Muscle layer of colon (tissue), 2 donors: ENCODE data around the gene SOAT1.
"Not testable (repeated sequence)": the region's sequence is repeated elsewhere in the genome, so short reads cannot be mapped to it uniquely, and the experiment has no call there.

Experiments used
- H3K27ac ChIP-seq: one replicate; pipeline ENCODE4 v1.7.0; 2013; ENCODE audit warnings: low read depth, mild to moderate bottlenecking, low read length, moderate library complexity
- H3K27me3 ChIP-seq, 2 donors: one replicate each; pipeline ENCODE4 v1.7.0; 2013; ENCODE audit warnings: low read length in 2 of 2, mild to moderate bottlenecking in 2 of 2; ENCODE audit not compliant: insufficient read depth in 2 of 2, control insufficient read depth in 1 of 2
- H3K36me3 ChIP-seq: one replicate; pipeline ENCODE4 v1.7.0; 2013; ENCODE audit warnings: mild to moderate bottlenecking, low read length; ENCODE audit not compliant: insufficient read depth
- H3K4me1 ChIP-seq: one replicate; pipeline ENCODE4 v1.7.0; 2013; ENCODE audit warnings: mild to moderate bottlenecking, low read length; ENCODE audit not compliant: insufficient read depth
- H3K4me3 ChIP-seq, 2 donors: one replicate each; pipeline ENCODE4 v1.7.0; 2013; ENCODE audit warnings: low read length in 2 of 2, low read depth in 1 of 2, mild to moderate bottlenecking in 1 of 2, moderate library complexity in 1 of 2
- H3K9ac ChIP-seq: one replicate; pipeline ENCODE4 v1.7.0; 2013; ENCODE audit warnings: low read length
- H3K9me3 ChIP-seq: one replicate; pipeline ENCODE4 v1.7.0; 2013; ENCODE audit warnings: mild to moderate bottlenecking, low read length
- donor health status: abdominal sarcoma.
- donor health status: Adenocarcinoma of cecum.

Gene SOAT1

GRCh38 chr1:179293340-179294327 lies at the start of gene SOAT1:
Gene SOAT1, plus strand, starts transcription at chr1:179293797. Its CDS starts 8,888 bp downstream, at chr1:179302685.
- Histone ChIP-seq H3K9ac (peak within 1 kb of the TSS; percentile 71), H3K4me1 (peaks cover 19% of the 10 kb centered on the region), H3K36me3 (no peaks in the 10 kb centered on the region), H3K27me3 (no peaks in the 10 kb centered on the region), H3K4me3 (peak within 1 kb of the TSS; percentile 80 to 93), H3K9me3 (no peaks in the 10 kb centered on the region), H3K27ac (peak within 1 kb of the TSS; percentile 94)

GRCh38 chr1:179245426-179245825 lies 48.2 kb upstream of the SOAT1 start:
- not testable (repeated sequence) for H3K4me1 ChIP-seq, H3K9ac ChIP-seq, H3K9me3 ChIP-seq, H3K27ac ChIP-seq, H3K4me3 ChIP-seq, H3K27me3 ChIP-seq, H3K36me3 ChIP-seq

- H3K9ac ChIP-seq = no peak overlapping the region
- H3K27ac ChIP-seq = no peak overlapping the region
- no peak overlapping the region for H3K4me3 ChIP-seq
- no peaks in the 10 kb centered on the region for H3K9me3 ChIP-seq
- no peaks in the 10 kb centered on the region for H3K36me3 ChIP-seq
- no peaks in the 10 kb centered on the region for H3K4me1 ChIP-seq
- no peaks in the 10 kb centered on the region for H3K27me3 ChIP-seq
Measured at GRCh38 chr1:179247923-179248322, 45.7 kb upstream of the SOAT1 start.

- Histone ChIP-seq H3K27ac (no peak overlapping the region), H3K27me3 (no peaks in the 10 kb centered on the region), H3K36me3 (no peaks in the 10 kb centered on the region), H3K9ac (no peak overlapping the region), H3K9me3 (no peaks in the 10 kb centered on the region), H3K4me1 (no peaks in the 10 kb centered on the region), H3K4me3 (no peak overlapping the region)
Measured at GRCh38 chr1:179251675-179252074, 41.9 kb upstream of the SOAT1 start.

GRCh38 chr1:179252606-179253005 lies 41.0 kb upstream of the SOAT1 start:
- Histone ChIP-seq H3K36me3 (no peaks in the 10 kb centered on the region), H3K27ac (no peak overlapping the region), H3K9ac (no peak overlapping the region), H3K4me1 (no peaks in the 10 kb centered on the region), H3K27me3 (no peaks in the 10 kb centered on the region), H3K9me3 (no peaks in the 10 kb centered on the region), H3K4me3 (no peak overlapping the region)

- H3K36me3 ChIP-seq = no peaks in the 10 kb centered on the region
- no peak overlapping the region for H3K9ac ChIP-seq
- H3K4me1 ChIP-seq = no peaks in the 10 kb centered on the region
- H3K9me3 ChIP-seq = no peaks in the 10 kb centered on the region
- H3K4me3 ChIP-seq = no peak overlapping the region
- H3K27ac ChIP-seq = no peak overlapping the region
- H3K27me3 ChIP-seq = no peaks in the 10 kb centered on the region
Measured at GRCh38 chr1:179253286-179253972, 40.2 kb upstream of the SOAT1 start.

- Histone ChIP-seq H3K36me3 (no peaks in the 10 kb centered on the region), H3K9ac (no peak overlapping the region), H3K4me1 (no peaks in the 10 kb centered on the region), H3K9me3 (no peaks in the 10 kb centered on the region), H3K27me3 (no peaks in the 10 kb centered on the region), H3K4me3 (no peak overlapping the region), H3K27ac (no peak overlapping the region)
Measured at GRCh38 chr1:179262183-179262582, 31.4 kb upstream of the SOAT1 start.

GRCh38 chr1:179263121-179263520 lies 30.5 kb upstream of the SOAT1 start:
- no peaks in the 10 kb centered on the region for H3K27me3 ChIP-seq
- no peak overlapping the region for H3K27ac ChIP-seq
- H3K36me3 ChIP-seq = no peaks in the 10 kb centered on the region

GRCh38 chr1:179264507-179264906 lies 29.1 kb upstream of the SOAT1 start:
- no peaks in the 10 kb centered on the region for H3K36me3 ChIP-seq
- H3K4me1 ChIP-seq = no peaks in the 10 kb centered on the region
- H3K4me3 ChIP-seq = no peak overlapping the region
- no peak overlapping the region for H3K9ac ChIP-seq
- no peak overlapping the region for H3K27ac ChIP-seq
- H3K27me3 ChIP-seq = no peaks in the 10 kb centered on the region
- no peaks in the 10 kb centered on the region for H3K9me3 ChIP-seq

More at GRCh38 chr1:179263121-179263520, 30.5 kb upstream of the SOAT1 start:
- Histone ChIP-seq H3K4me3 (no peak overlapping the region), H3K4me1 (no peaks in the 10 kb centered on the region), H3K9ac (no peak overlapping the region), H3K9me3 (no peaks in the 10 kb centered on the region)

GRCh38 chr1:179269071-179269470 lies 24.5 kb upstream of the SOAT1 start:
- no peak overlapping the region for H3K4me3 ChIP-seq
- no peaks in the 10 kb centered on the region for H3K9me3 ChIP-seq
- H3K27ac ChIP-seq = no peak overlapping the region
- H3K9ac ChIP-seq = no peak overlapping the region
- H3K36me3 ChIP-seq = no peaks in the 10 kb centered on the region
- H3K27me3 ChIP-seq = no peaks in the 10 kb centered on the region
- no peaks in the 10 kb centered on the region for H3K4me1 ChIP-seq

GRCh38 chr1:179274424-179274823 lies 19.2 kb upstream of the SOAT1 start:
- not testable (repeated sequence) for H3K27ac ChIP-seq, H3K9ac ChIP-seq, H3K36me3 ChIP-seq, H3K4me3 ChIP-seq, H3K27me3 ChIP-seq, H3K9me3 ChIP-seq, H3K4me1 ChIP-seq
